ENCODE results near the gene PCSK6. TPM values are rescaled to one million over a fixed set of nuclear protein-coding genes. Genes with fewer than 3 reads are reported as not detected.

PCSK6 gene
- total RNA-seq, 1 donor from 2014 or later, result 3.8 TPM

DNA sequence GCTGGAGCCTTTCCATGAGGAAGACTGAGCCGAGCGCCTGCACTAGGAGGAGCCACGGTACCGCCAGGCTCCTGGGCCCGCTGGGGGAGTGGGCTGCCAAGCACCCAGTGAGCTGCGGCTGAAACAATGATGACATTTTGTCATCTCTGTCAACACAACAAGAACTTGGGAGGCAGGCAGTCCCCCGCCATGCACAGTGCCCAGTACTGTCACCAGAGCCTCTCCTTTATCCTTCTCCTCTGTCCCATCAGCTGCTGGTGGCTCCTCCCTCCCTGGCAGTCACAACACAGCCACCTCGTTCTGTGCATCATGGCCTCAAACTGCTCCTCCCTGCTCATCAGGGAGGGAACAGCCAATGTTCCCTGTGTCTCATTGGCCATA is 34.0 kb upstream of the PCSK6 start:
- Mint-ChIP-seq H3K9me3 (ENCODE audit: unreplicated experiment) (peaks cover 3% of the 10 kb centered on the region), H3K27me3 (ENCODE audit: unreplicated experiment) (peaks cover 2% of the 10 kb centered on the region), H3K36me3 (ENCODE audit: unreplicated experiment) (peaks cover 4% of the 10 kb centered on the region), H3K27ac (ENCODE audit: unreplicated experiment) (no peak overlapping the region), H3K4me1 (ENCODE audit: low read depth, unreplicated experiment) (peaks cover 7% of the 10 kb centered on the region), H3K4me3 (ENCODE audit: unreplicated experiment) (no peak overlapping the region)
- DNase-seq, result no peak
- TF ChIP-seq CTCF (IDR thresholded peaks at IDR 0.05; ENCODE audit: partially characterized antibody, unreplicated experiment), result no peak

DNA sequence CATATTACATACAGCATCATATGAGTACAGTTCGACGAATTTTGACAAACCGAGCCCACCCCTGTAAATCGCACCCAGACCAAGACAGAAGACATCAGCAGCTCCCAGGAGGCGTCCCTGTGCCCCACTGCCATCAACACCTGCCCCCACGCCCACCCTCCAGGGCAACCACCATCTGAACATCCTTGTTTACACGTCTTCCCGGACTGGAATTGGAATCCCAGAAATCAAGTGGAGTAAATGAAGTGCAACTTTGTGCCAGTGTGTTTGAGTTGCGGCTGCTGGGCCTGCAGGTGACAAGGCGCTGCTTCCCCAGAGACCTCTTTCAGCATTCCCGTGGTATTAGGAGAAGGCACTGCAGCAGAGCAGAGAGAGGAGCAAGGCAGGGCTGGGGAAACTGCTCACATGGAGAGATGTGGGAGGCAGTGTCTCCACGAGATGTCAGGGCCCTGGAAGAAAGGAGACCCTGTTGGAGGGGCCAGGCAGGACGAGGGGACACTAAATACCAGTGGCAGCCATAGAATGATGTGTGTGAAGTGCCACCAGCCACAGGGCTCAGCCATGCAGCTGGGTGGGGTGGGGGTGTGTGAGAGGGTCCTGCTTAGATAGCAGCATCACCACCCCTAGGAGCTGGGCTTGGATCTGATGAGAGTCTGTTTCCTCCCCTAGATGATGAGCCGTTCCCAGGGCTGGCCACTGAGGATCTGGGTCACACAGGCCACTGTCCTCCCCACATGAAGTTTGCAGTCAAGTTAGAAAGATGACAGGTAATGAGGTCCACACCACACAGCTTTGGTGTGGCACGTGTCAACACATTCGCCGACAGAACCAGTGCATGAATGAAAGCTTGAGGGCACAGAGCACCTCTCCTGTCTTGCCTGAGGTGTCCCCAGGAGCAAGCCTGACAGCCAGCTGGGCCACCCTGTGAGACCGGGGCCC is 33.4 kb upstream of the PCSK6 start:
- no peak for TF ChIP-seq CTCF (IDR thresholded peaks at IDR 0.05; ENCODE audit: partially characterized antibody, unreplicated experiment)
- no peak for DNase-seq
- Mint-ChIP-seq H3K27ac (ENCODE audit: unreplicated experiment) (no peak overlapping the region), H3K4me3 (ENCODE audit: unreplicated experiment) (no peak overlapping the region), H3K27me3 (ENCODE audit: unreplicated experiment) (peaks cover 4% of the 10 kb centered on the region), H3K9me3 (ENCODE audit: unreplicated experiment) (peaks cover 5% of the 10 kb centered on the region), H3K4me1 (ENCODE audit: low read depth, unreplicated experiment) (peaks cover 4% of the 10 kb centered on the region), H3K36me3 (ENCODE audit: unreplicated experiment) (peaks cover 9% of the 10 kb centered on the region)

- peaks cover 5% of the 10 kb centered on the region for H3K9me3 Mint-ChIP-seq (ENCODE audit: unreplicated experiment)
- H3K27ac Mint-ChIP-seq (ENCODE audit: unreplicated experiment), result no peak overlapping the region
- H3K36me3 Mint-ChIP-seq (ENCODE audit: unreplicated experiment), result peaks cover 10% of the 10 kb centered on the region
- DNase-seq, result no peak
- peaks cover 4% of the 10 kb centered on the region for H3K27me3 Mint-ChIP-seq (ENCODE audit: unreplicated experiment)
- no peak for TF ChIP-seq CTCF (IDR thresholded peaks at IDR 0.05; ENCODE audit: partially characterized antibody, unreplicated experiment)
- H3K4me1 Mint-ChIP-seq (ENCODE audit: low read depth, unreplicated experiment), result peaks cover 2% of the 10 kb centered on the region
- no peak overlapping the region for H3K4me3 Mint-ChIP-seq (ENCODE audit: unreplicated experiment)
Observed at GRCh38 chr15:101522091-101522490, 32.6 kb upstream of the PCSK6 start.

DNA sequence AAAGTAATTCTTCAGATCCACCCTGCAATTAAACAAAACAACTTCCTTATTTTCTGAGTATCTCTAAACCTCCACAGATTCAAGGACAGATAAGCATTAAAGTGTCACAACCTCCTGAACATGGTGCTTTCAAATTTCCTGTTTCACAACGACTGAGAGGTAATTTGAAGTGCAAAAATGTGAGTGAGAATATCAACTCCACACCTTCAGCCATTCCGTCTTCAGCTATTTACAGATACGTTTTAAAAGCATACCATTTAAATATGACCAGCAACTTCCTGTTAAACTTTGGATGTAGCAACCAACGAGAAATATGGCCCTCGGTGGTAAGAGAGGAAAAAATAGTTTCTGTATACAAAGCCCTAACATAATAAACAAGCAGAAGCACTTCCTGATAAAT is 32.1 kb upstream of the PCSK6 start:
- H3K9me3 Mint-ChIP-seq (ENCODE audit: unreplicated experiment), result peaks cover 5% of the 10 kb centered on the region
- peaks cover 2% of the 10 kb centered on the region for H3K4me1 Mint-ChIP-seq (ENCODE audit: low read depth, unreplicated experiment)
- DNase-seq, result no peak
- H3K27ac Mint-ChIP-seq (ENCODE audit: unreplicated experiment), result no peak overlapping the region
- H3K36me3 Mint-ChIP-seq (ENCODE audit: unreplicated experiment), result peaks cover 10% of the 10 kb centered on the region
- no peak overlapping the region for H3K4me3 Mint-ChIP-seq (ENCODE audit: unreplicated experiment)
- no peak for TF ChIP-seq CTCF (IDR thresholded peaks at IDR 0.05; ENCODE audit: partially characterized antibody, unreplicated experiment)
- H3K27me3 Mint-ChIP-seq (ENCODE audit: unreplicated experiment), result peaks cover 4% of the 10 kb centered on the region

GRCh38 chr15:101521069-101521468 is 31.6 kb upstream of the PCSK6 start:
- Mint-ChIP-seq H3K9me3 (ENCODE audit: unreplicated experiment) (peaks cover 6% of the 10 kb centered on the region), H3K4me1 (ENCODE audit: low read depth, unreplicated experiment) (no peaks in the 10 kb centered on the region), H3K27me3 (ENCODE audit: unreplicated experiment) (peaks cover 4% of the 10 kb centered on the region), H3K4me3 (ENCODE audit: unreplicated experiment) (no peak overlapping the region), H3K27ac (ENCODE audit: unreplicated experiment) (no peak overlapping the region), H3K36me3 (ENCODE audit: unreplicated experiment) (peaks cover 10% of the 10 kb centered on the region)
- no peak for DNase-seq
- TF ChIP-seq CTCF (IDR thresholded peaks at IDR 0.05; ENCODE audit: partially characterized antibody, unreplicated experiment), result no peak

Measured in glutamatergic neuron (in vitro differentiated cells).